ENCODE measurements around the gene CHAMP1.

DNA sequence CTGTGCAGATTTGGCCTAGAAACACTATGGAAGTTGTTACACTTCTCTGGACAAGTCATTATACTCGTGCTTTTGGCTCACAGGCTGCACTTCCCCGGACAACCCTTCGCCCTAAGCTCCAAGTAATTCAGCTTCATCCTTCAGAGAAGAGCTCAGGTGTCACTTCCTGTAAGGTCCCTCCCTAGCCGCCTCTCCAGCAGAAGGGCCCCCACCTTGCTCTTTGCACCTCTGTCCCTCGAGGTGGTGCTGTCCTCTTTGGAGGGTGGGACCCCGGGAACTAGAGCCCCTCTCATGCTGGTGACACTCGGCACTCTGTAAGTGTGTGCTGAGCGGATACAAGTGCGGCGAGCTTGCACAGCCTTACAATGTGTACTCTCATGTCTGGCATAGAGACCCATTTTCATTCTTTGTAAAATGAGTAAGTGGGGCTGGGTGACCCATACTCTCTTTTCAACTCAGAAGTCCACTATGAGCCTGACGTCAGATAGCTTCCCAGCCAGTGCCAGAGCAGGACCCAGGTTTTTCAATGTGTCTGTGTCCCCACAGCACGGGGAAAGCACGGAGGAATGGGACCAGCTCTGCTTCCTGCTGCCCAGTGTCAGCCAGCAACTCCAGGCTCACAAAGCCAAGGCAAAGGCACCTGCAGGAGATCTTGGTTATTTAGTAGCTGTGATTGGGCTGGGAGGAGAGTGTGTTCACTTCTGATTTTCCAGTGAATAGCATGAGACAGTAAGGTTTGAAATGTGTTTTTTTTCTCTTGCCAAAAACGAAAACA, 26.9 kb downstream of the CHAMP1 start:
- TF ChIP-seq, protein P1, sequence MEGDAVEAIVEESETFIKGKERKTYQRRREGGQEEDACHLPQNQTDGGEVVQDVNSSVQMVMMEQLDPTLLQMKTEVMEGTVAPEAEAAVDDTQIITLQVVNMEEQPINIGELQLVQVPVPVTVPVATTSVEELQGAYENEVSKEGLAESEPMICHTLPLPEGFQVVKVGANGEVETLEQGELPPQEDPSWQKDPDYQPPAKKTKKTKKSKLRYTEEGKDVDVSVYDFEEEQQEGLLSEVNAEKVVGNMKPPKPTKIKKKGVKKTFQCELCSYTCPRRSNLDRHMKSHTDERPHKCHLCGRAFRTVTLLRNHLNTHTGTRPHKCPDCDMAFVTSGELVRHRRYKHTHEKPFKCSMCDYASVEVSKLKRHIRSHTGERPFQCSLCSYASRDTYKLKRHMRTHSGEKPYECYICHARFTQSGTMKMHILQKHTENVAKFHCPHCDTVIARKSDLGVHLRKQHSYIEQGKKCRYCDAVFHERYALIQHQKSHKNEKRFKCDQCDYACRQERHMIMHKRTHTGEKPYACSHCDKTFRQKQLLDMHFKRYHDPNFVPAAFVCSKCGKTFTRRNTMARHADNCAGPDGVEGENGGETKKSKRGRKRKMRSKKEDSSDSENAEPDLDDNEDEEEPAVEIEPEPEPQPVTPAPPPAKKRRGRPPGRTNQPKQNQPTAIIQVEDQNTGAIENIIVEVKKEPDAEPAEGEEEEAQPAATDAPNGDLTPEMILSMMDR (IDR thresholded peaks at IDR 0.05): no peak
- no peak for TF ChIP-seq POLR2A (IDR thresholded peaks at IDR 0.05)
